GM23248 (cell line): Measurements from ENCODE around the gene KHDC4.

Source experiments
- EZH2 ChIP-seq: fragments of 200-600 bp; sonication (generic); IDR thresholded peaks from 2 replicates; pipeline ENCODE4 v1.6.1; 2018; ENCODE audit warnings: antibody characterized with exemption, mild to moderate bottlenecking; ENCODE audit not compliant: insufficient read depth, poor library complexity, severe bottlenecking
- EZH2phosphoT487 ChIP-seq: fragments of 200-600 bp; sonication (generic); IDR thresholded peaks from 2 replicates; pipeline ENCODE4 v1.6.1; 2018; ENCODE audit warnings: antibody characterized with exemption, moderate library complexity, mild to moderate bottlenecking, low read depth; ENCODE audit not compliant: insufficient read depth

GRCh38 chr1:155873860-155874259, 60.4 kb downstream of the KHDC4 start:
- TF ChIP-seq EZH2phosphoT487 (no peak), EZH2 (no peak)
